ENCODE data around the gene SASH1. TPM values are rescaled to one million over a fixed set of nuclear protein-coding genes. Genes with fewer than 3 reads are reported as not detected.

The SASH1 gene
- total and polyA plus RNA-seq, 9 donors, result 8.6 to 35.2 (median 18.2) TPM

DNA sequence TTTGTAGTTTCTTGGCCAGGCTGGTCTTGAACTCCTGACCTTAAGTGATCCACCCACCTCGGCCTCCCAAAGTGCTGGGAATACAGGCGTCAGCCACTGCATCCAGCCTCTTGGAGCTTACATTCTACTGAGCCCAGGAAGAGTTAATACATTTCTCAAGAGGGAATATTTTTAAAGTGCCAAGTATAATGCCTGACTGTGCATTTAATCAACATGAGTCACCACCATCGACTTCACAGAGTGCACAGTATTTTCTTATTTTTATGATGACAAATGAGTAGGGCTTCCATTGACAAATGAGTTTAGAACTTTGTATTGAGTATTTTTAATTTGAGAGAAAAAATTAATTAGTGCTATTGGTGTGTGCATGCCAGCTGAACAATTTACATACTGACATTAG, 72.2 kb downstream of the SASH1 start:
- no peak for DNase-seq
- 42 to 48% (median 44%) methylated on average over 3 of the region's 3 CpGs for WGBS, 3 donors
- no peaks in the 10 kb centered on the region for H3K4me1 ChIP-seq (ENCODE audit: insufficient read depth)
- no peak overlapping the region for H3K27ac ChIP-seq
- intact Hi-C loops (cut with DNase I), result no loop called here
- no peaks in the 10 kb centered on the region for H3K27me3 ChIP-seq
- H3K4me3 ChIP-seq, result no peak overlapping the region
- TF ChIP-seq EP300 (IDR thresholded peaks at IDR 0.05) (no peak), POLR2A (IDR thresholded peaks at IDR 0.05) (no peak)
- TF ChIP-seq, protein P1, sequence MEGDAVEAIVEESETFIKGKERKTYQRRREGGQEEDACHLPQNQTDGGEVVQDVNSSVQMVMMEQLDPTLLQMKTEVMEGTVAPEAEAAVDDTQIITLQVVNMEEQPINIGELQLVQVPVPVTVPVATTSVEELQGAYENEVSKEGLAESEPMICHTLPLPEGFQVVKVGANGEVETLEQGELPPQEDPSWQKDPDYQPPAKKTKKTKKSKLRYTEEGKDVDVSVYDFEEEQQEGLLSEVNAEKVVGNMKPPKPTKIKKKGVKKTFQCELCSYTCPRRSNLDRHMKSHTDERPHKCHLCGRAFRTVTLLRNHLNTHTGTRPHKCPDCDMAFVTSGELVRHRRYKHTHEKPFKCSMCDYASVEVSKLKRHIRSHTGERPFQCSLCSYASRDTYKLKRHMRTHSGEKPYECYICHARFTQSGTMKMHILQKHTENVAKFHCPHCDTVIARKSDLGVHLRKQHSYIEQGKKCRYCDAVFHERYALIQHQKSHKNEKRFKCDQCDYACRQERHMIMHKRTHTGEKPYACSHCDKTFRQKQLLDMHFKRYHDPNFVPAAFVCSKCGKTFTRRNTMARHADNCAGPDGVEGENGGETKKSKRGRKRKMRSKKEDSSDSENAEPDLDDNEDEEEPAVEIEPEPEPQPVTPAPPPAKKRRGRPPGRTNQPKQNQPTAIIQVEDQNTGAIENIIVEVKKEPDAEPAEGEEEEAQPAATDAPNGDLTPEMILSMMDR (IDR thresholded peaks at IDR 0.05), result no peak
- H3K36me3 ChIP-seq, result no peaks in the 10 kb centered on the region
- no peaks in the 10 kb centered on the region for H3K9me3 ChIP-seq

DNA sequence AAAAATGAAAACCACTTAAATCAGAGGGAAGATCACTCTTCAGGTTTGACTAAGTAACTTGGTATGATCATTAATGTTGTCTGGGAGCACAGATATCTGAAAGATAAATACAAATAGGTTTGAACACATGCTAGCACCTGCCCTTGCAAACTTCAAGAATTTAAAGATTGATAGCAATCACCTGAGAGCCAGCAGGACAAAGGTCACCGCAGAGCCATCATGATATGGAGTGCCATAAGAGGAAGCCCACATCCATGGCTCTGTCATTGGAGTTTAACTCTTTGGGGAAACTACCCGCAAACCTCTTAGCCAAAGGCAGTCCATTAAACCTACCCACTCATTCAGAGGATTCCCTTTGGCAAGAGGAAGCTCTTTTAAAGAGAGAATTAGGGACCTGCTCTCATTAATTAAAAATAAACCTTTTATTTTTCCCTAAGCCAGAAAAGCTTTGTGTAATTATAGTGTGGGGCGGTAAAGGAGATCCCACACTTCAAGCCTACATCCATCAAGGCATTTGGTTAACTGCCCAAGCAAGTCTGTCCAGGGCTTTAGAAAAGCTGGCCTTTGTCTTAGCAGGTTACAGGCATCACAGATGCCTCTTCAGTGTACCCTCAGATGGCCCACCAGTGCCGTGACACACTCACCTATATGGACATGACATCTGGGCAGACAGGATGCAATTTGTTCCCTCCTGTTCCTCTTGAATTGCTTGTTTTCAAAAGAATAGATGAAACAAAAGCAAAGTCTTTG, 73.0 kb downstream of the SASH1 start:
- no peaks in the 10 kb centered on the region for H3K36me3 ChIP-seq
- no peak overlapping the region for H3K27ac ChIP-seq
- H3K4me1 ChIP-seq (ENCODE audit: insufficient read depth), result no peaks in the 10 kb centered on the region
- intact Hi-C loops (cut with DNase I), result no loop called here
- H3K9me3 ChIP-seq, result no peaks in the 10 kb centered on the region
- H3K27me3 ChIP-seq, result no peaks in the 10 kb centered on the region
- TF ChIP-seq, protein P1 (IDR thresholded peaks at IDR 0.05), result no peak
- TF ChIP-seq EP300 (IDR thresholded peaks at IDR 0.05) (no peak), POLR2A (IDR thresholded peaks at IDR 0.05) (no peak)
- 87 to 94% (median 90%) methylated on average over 4 of the region's 4 CpGs for WGBS, 3 donors
- DNase-seq, result no peak
- no peak overlapping the region for H3K4me3 ChIP-seq

DNA sequence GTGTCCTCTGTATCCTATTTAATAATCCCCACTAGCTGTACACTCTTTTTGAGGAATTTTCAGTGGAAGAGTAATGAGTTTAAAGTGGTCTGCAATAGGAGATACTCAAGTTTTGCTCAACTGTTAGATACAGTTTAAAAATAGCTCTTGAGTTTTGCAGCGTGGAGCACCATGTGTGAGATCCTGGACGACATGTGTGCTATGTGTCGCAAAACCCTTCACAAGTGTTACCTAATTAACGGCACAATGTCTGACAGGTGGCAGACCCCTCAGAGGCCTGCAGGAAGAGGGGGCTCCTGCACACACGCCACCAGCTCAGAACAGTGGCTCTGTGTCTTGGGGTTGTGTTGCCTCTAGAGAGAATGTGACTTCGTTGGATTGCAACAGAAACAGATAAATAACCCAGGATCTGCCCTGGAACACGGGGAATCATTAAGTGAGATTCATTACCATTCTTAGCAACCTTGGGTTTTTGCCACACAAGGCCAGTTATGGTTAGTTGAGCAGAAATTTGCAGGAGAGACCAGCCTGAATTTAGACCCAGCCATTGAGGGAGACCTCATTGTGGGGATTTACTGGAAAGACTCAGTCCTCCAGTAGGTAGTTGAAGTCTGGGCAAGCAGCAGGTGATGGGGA, 73.8 kb downstream of the SASH1 start:
- Histone ChIP-seq H3K4me3 (no peak overlapping the region), H3K36me3 (no peaks in the 10 kb centered on the region), H3K9me3 (no peaks in the 10 kb centered on the region), H3K27ac (no peak overlapping the region), H3K27me3 (no peaks in the 10 kb centered on the region), H3K4me1 (ENCODE audit: insufficient read depth) (no peaks in the 10 kb centered on the region)
- intact Hi-C loops (cut with DNase I), result no loop called here
- 76 to 88% (median 87%) methylated on average over 7 of the region's 7 CpGs for WGBS, 3 donors
- no peak for DNase-seq
- no peak for TF ChIP-seq POLR2A (IDR thresholded peaks at IDR 0.05)

DNA sequence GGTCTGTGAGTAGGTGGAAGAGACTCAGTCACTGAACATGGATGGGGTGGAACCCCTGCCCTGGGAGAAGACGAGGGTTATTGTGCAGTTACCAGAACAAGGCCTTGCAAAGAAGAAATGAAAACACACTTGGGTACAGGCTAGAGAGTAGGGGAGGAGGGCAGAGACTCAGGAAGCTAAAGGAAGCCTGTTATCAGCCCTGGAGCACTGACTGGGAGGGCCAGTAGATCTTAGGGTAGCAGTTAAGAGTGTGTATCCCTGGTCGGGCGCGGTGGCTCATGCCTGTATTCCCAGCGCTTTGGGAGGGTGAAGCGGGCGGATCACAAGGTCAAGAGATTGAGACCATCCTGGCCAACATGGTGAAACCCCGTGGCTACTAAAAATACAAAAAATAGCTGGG, 74.4 kb downstream of the SASH1 start:
- Histone ChIP-seq H3K4me3 (no peak overlapping the region), H3K36me3 (no peaks in the 10 kb centered on the region), H3K27me3 (no peaks in the 10 kb centered on the region), H3K27ac (no peak overlapping the region), H3K4me1 (ENCODE audit: insufficient read depth) (no peaks in the 10 kb centered on the region), H3K9me3 (no peaks in the 10 kb centered on the region)
- intact Hi-C loops (cut with DNase I), result no loop called here
- DNase-seq, result no peak
- TF ChIP-seq, protein P1 (IDR thresholded peaks at IDR 0.05), result no peak
- WGBS, 3 donors, result 96 to 97% (median 97%) methylated on average over 8 of the region's 8 CpGs

DNA sequence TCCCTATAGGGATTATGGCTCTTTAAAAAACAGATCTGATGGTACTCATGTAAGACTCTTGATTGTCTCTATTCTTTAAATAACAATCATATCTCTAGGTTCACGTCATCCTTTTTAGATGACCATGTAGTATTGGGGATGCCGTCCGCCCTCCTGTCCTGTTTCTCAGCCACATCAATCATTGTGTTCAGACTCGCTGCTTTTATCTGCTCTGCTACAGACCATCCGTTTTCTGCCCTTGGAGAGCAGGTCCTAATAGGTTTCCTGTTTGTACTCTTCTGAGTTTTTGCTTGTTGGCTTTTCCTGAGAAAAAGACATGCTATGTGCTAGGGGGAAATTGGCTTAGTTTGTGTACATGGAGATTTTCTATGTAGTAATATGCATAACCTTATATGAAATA, 76.8 kb downstream of the SASH1 start:
- intact Hi-C loops (cut with DNase I), result no loop called here
- Histone ChIP-seq H3K9me3 (no peaks in the 10 kb centered on the region), H3K27me3 (no peaks in the 10 kb centered on the region), H3K27ac (no peak overlapping the region), H3K4me1 (ENCODE audit: insufficient read depth) (no peaks in the 10 kb centered on the region), H3K36me3 (no peaks in the 10 kb centered on the region), H3K4me3 (no peak overlapping the region)
- TF ChIP-seq EP300 (IDR thresholded peaks at IDR 0.05), result no peak
- TF ChIP-seq POLR2A (IDR thresholded peaks at IDR 0.05), result no peak
- TF ChIP-seq, protein P1 (IDR thresholded peaks at IDR 0.05), result no peak
- no peak for DNase-seq
- 85 to 89% (median 87%) methylated on average over 5 of the region's 5 CpGs for WGBS, 3 donors

All from ovary (tissue), 9 donors.